Measurements from ENCODE around the gene FLT3LG. TPM values are rescaled to one million over a fixed set of nuclear protein-coding genes. Genes with fewer than 3 reads are reported as not detected.
A peak's percentile ranks its signal among the peaks of the same experiment; 100 is the strongest.
"Not testable (repeated sequence)": the region's sequence is repeated elsewhere in the genome, so short reads cannot be mapped to it uniquely, and the experiment has no call there.

Gene FLT3LG
- total RNA-seq, 1 donor, result 49.6 TPM

GRCh38 chr19:49465371-49465770, 8.6 kb upstream of the FLT3LG start:
- H3K4me3 ChIP-seq (ENCODE audit: low read length), result no peak overlapping the region
- no peaks in the 10 kb centered on the region for H3K27me3 ChIP-seq (ENCODE audit: insufficient read depth, low read length)
- H3K4me1 ChIP-seq (ENCODE audit: insufficient read depth, low read length), result peaks cover 26% of the 10 kb centered on the region
- no peaks in the 10 kb centered on the region for H3K9me3 ChIP-seq (ENCODE audit: low read depth, low read length)

- H3K9me3 ChIP-seq (ENCODE audit: low read depth, low read length), result no peaks in the 10 kb centered on the region
- no peak overlapping the region for H3K4me3 ChIP-seq (ENCODE audit: low read length)
- H3K4me1 ChIP-seq (ENCODE audit: insufficient read depth, low read length), result peaks cover 52% of the 10 kb centered on the region
- no peaks in the 10 kb centered on the region for H3K27me3 ChIP-seq (ENCODE audit: insufficient read depth, low read length)
Observed at GRCh38 chr19:49468199-49468598, 5.8 kb upstream of the FLT3LG start.

GRCh38 chr19:49468746-49469447, 5.1 kb upstream of the FLT3LG start:
- H3K4me1 ChIP-seq (ENCODE audit: insufficient read depth, low read length), result peaks cover 59% of the 10 kb centered on the region
- no peaks in the 10 kb centered on the region for H3K27me3 ChIP-seq (ENCODE audit: insufficient read depth, low read length)
- no peaks in the 10 kb centered on the region for H3K9me3 ChIP-seq (ENCODE audit: low read depth, low read length)
- H3K4me3 ChIP-seq (ENCODE audit: low read length), result no peak overlapping the region

- Histone ChIP-seq H3K9me3 (ENCODE audit: low read depth, low read length) (no peaks in the 10 kb centered on the region), H3K27me3 (ENCODE audit: insufficient read depth, low read length) (no peaks in the 10 kb centered on the region), H3K4me1 (ENCODE audit: insufficient read depth, low read length) (peaks cover 65% of the 10 kb centered on the region), H3K4me3 (ENCODE audit: low read length) (no peak overlapping the region)
Observed at GRCh38 chr19:49469828-49470614, 4.0 kb upstream of the FLT3LG start.

- H3K27me3 ChIP-seq (ENCODE audit: insufficient read depth, low read length), result no peaks in the 10 kb centered on the region
- H3K4me3 ChIP-seq (ENCODE audit: low read length), result no peak overlapping the region
- no peaks in the 10 kb centered on the region for H3K9me3 ChIP-seq (ENCODE audit: low read depth, low read length)
- peaks cover 69% of the 10 kb centered on the region for H3K4me1 ChIP-seq (ENCODE audit: insufficient read depth, low read length)
Observed at GRCh38 chr19:49470615-49470978, 3.4 kb upstream of the FLT3LG start.

GRCh38 chr19:49472936-49473335, 1.1 kb upstream of the FLT3LG start:
- Histone ChIP-seq H3K4me1 (ENCODE audit: insufficient read depth, low read length) (peaks cover 81% of the 10 kb centered on the region), H3K9me3 (ENCODE audit: low read depth, low read length) (no peaks in the 10 kb centered on the region), H3K27me3 (ENCODE audit: insufficient read depth, low read length) (no peaks in the 10 kb centered on the region), H3K4me3 (ENCODE audit: low read length) (no peak overlapping the region)

GRCh38 chr19:49473501-49473867, 531 bp upstream of the FLT3LG start:
- H3K4me1 ChIP-seq (ENCODE audit: insufficient read depth, low read length), result peaks cover 80% of the 10 kb centered on the region
- H3K27me3 ChIP-seq (ENCODE audit: insufficient read depth, low read length); H3K9me3 ChIP-seq (ENCODE audit: low read depth, low read length): not testable (repeated sequence)
- H3K4me3 ChIP-seq (ENCODE audit: low read length), result peak overlapping the region; percentile 63

GRCh38 chr19:49474542-49474924, 518 bp downstream of the FLT3LG start:
- Histone ChIP-seq H3K27me3 (ENCODE audit: insufficient read depth, low read length) (no peaks in the 10 kb centered on the region), H3K9me3 (ENCODE audit: low read depth, low read length) (no peaks in the 10 kb centered on the region), H3K4me1 (ENCODE audit: insufficient read depth, low read length) (peaks cover 75% of the 10 kb centered on the region), H3K4me3 (ENCODE audit: low read length) (peak overlapping the region; percentile 63)

- Histone ChIP-seq H3K4me3 (ENCODE audit: low read length) (peak overlapping the region; percentile 63), H3K27me3 (ENCODE audit: insufficient read depth, low read length) (no peaks in the 10 kb centered on the region), H3K4me1 (ENCODE audit: insufficient read depth, low read length) (peaks cover 68% of the 10 kb centered on the region), H3K9me3 (ENCODE audit: low read depth, low read length) (no peaks in the 10 kb centered on the region)
Observed at GRCh38 chr19:49475191-49475917, 1.3 kb downstream of the FLT3LG start.

GRCh38 chr19:49475995-49476880, 2.2 kb downstream of the FLT3LG start:
- Histone ChIP-seq H3K4me3 (ENCODE audit: low read length) (peak overlapping the region; percentile 63), H3K27me3 (ENCODE audit: insufficient read depth, low read length) (no peaks in the 10 kb centered on the region), H3K4me1 (ENCODE audit: insufficient read depth, low read length) (peaks cover 61% of the 10 kb centered on the region), H3K9me3 (ENCODE audit: low read depth, low read length) (no peaks in the 10 kb centered on the region)

GRCh38 chr19:49479975-49480628, 6.1 kb downstream of the FLT3LG start:
- Histone ChIP-seq H3K4me3 (ENCODE audit: low read length) (no peak overlapping the region), H3K4me1 (ENCODE audit: insufficient read depth, low read length) (peaks cover 30% of the 10 kb centered on the region), H3K9me3 (ENCODE audit: low read depth, low read length) (no peaks in the 10 kb centered on the region), H3K27me3 (ENCODE audit: insufficient read depth, low read length) (no peaks in the 10 kb centered on the region)

- Histone ChIP-seq H3K4me1 (ENCODE audit: insufficient read depth, low read length) (peaks cover 24% of the 10 kb centered on the region), H3K27me3 (ENCODE audit: insufficient read depth, low read length) (no peaks in the 10 kb centered on the region), H3K4me3 (ENCODE audit: low read length) (no peak overlapping the region), H3K9me3 (ENCODE audit: low read depth, low read length) (no peaks in the 10 kb centered on the region)
Observed at GRCh38 chr19:49481020-49481683, 7.1 kb downstream of the FLT3LG start.

- Histone ChIP-seq H3K4me1 (ENCODE audit: insufficient read depth, low read length) (peaks cover 31% of the 10 kb centered on the region), H3K4me3 (ENCODE audit: low read length) (no peak overlapping the region), H3K27me3 (ENCODE audit: insufficient read depth, low read length) (no peaks in the 10 kb centered on the region), H3K9me3 (ENCODE audit: low read depth, low read length) (no peaks in the 10 kb centered on the region)
Observed at GRCh38 chr19:49486232-49486631, 12.2 kb downstream of the FLT3LG start.

Data from mononuclear cell (primary cell).